Erythroblast (primary cell): ENCODE results near the gene GNB1L.

Experiments
- GATA1 ChIP-seq: IDR thresholded peaks from 2 replicates; pipeline ENCODE4 v1.6.1; 2011; ENCODE audit warnings: low read depth, mild to moderate bottlenecking, control low read depth, low read length, moderate library complexity
- POLR2A ChIP-seq: IDR thresholded peaks from 2 replicates; pipeline ENCODE4 v1.6.1; 2011; ENCODE audit warnings: mild to moderate bottlenecking, low read length

- TF ChIP-seq POLR2A = no peak
- TF ChIP-seq GATA1 = no peak
Measured at GRCh38 chr22:19871845-19872778, 17.4 kb upstream of the GNB1L start.
